Stimulated activated CD4-positive, alpha-beta T cell treated with anti-CD3 and anti-CD28 coated beads, Interleukin-12 subunit alpha, Interleukin-12 subunit beta, amount 100 ng/mL, for 48 hours (primary cell): ENCODE measurements around the gene CCDC121.
"Not testable (repeated sequence)": the region's sequence is repeated elsewhere in the genome, so short reads cannot be mapped to it uniquely, and the experiment has no call there.

ENCODE experiments used
- DNase-seq, 3 donors: peaks; one replicate each; pipeline ENCODE4 v3.0.0-alpha.2; 2020; ENCODE audit warnings: low read depth in 2 of 3, low spot score in 1 of 3

CCDC121 gene

GRCh38 chr2:27638037-27638637 lies 9.3 kb upstream of the CCDC121 start:
- DNase-seq: peak in 1 of 3 donors; percentile 27

GRCh38 chr2:27636766-27637165 lies 8.0 kb upstream of the CCDC121 start:
- no peak for DNase-seq

- no peak for DNase-seq
Measured at GRCh38 chr2:27634291-27634690, 5.5 kb upstream of the CCDC121 start.

GRCh38 chr2:27630257-27630656 lies 1.4 kb upstream of the CCDC121 start:
- not testable (repeated sequence) for DNase-seq

- DNase-seq: peak in 2 of 3 donors; percentile 8 to 13
Measured at GRCh38 chr2:27627963-27628766, 647 bp downstream of the CCDC121 start.

- not testable (repeated sequence) for DNase-seq
Measured at GRCh38 chr2:27626921-27627320, 1.9 kb downstream of the CCDC121 start.

- DNase-seq: not testable (repeated sequence)
Measured at GRCh38 chr2:27626323-27626722, 2.5 kb downstream of the CCDC121 start.

GRCh38 chr2:27624943-27625342 lies 3.9 kb downstream of the CCDC121 start:
- DNase-seq: no peak

GRCh38 chr2:27622921-27623384 lies 5.9 kb downstream of the CCDC121 start:
- DNase-seq: no peak

- no peak for DNase-seq
Measured at GRCh38 chr2:27621524-27621923, 7.3 kb downstream of the CCDC121 start.

- DNase-seq: no peak
Measured at GRCh38 chr2:27615316-27615715, 13.5 kb downstream of the CCDC121 start.

GRCh38 chr2:27613985-27614384 lies 14.8 kb downstream of the CCDC121 start:
- no peak for DNase-seq

- DNase-seq: no peak
Measured at GRCh38 chr2:27606611-27607010, 22.2 kb downstream of the CCDC121 start.

GRCh38 chr2:27596627-27597026 lies 32.2 kb downstream of the CCDC121 start:
- no peak for DNase-seq

GRCh38 chr2:27595412-27595811 lies 33.4 kb downstream of the CCDC121 start:
- DNase-seq: not testable (repeated sequence)

- not testable (repeated sequence) for DNase-seq
Measured at GRCh38 chr2:27594020-27594703, 34.6 kb downstream of the CCDC121 start.

- no peak for DNase-seq
Measured at GRCh38 chr2:27593240-27593639, 35.6 kb downstream of the CCDC121 start.

- DNase-seq: no peak
Measured at GRCh38 chr2:27591745-27592144, 37.1 kb downstream of the CCDC121 start.

- DNase-seq: no peak
Measured at GRCh38 chr2:27588308-27588707, 40.5 kb downstream of the CCDC121 start.

- no peak for DNase-seq
Measured at GRCh38 chr2:27587025-27587424, 41.8 kb downstream of the CCDC121 start.

- DNase-seq: no peak
Measured at GRCh38 chr2:27584597-27584996, 44.2 kb downstream of the CCDC121 start.

- no peak for DNase-seq
Measured at GRCh38 chr2:27583390-27583915, 45.4 kb downstream of the CCDC121 start.
